ENCODE data around the gene CAPN12.

CAPN12 gene

GRCh38 chr19:38710416-38710702, 33.9 kb downstream of the CAPN12 start:
- no peak for DNase-seq (ENCODE audit: low spot score)

- DNase-seq (ENCODE audit: low spot score), result no peak
These were observed 34.4 kb downstream of the CAPN12 start for GRCh38 chr19:38709671-38710415.

- no peak for DNase-seq (ENCODE audit: low spot score)
These were observed 35.2 kb downstream of the CAPN12 start for GRCh38 chr19:38709119-38709518.

GRCh38 chr19:38708413-38709024, 35.8 kb downstream of the CAPN12 start:
- no peak for DNase-seq (ENCODE audit: low spot score)

GRCh38 chr19:38707512-38708114, 36.7 kb downstream of the CAPN12 start:
- no peak for DNase-seq (ENCODE audit: low spot score)

GRCh38 chr19:38706792-38707511, 37.3 kb downstream of the CAPN12 start:
- no peak for DNase-seq (ENCODE audit: low spot score)

- no peak for DNase-seq (ENCODE audit: low spot score)
These were observed 38.9 kb downstream of the CAPN12 start for GRCh38 chr19:38705197-38706019.

- no peak for DNase-seq (ENCODE audit: low spot score)
These were observed 39.7 kb downstream of the CAPN12 start for GRCh38 chr19:38704488-38705026.

GRCh38 chr19:38703509-38703908, 40.8 kb downstream of the CAPN12 start:
- no peak for DNase-seq (ENCODE audit: low spot score)

GRCh38 chr19:38702278-38702677, 42.0 kb downstream of the CAPN12 start:
- DNase-seq (ENCODE audit: low spot score), result no peak

GRCh38 chr19:38701455-38702063, 42.7 kb downstream of the CAPN12 start:
- DNase-seq (ENCODE audit: low spot score), result no peak

- no peak for DNase-seq (ENCODE audit: low spot score)
These were observed 43.3 kb downstream of the CAPN12 start for GRCh38 chr19:38700902-38701454.

GRCh38 chr19:38700350-38700901, 43.8 kb downstream of the CAPN12 start:
- DNase-seq (ENCODE audit: low spot score), result no peak

GRCh38 chr19:38699647-38700349, 44.5 kb downstream of the CAPN12 start:
- no peak for DNase-seq (ENCODE audit: low spot score)

GRCh38 chr19:38699027-38699346, 45.3 kb downstream of the CAPN12 start:
- DNase-seq (ENCODE audit: low spot score), result no peak

GRCh38 chr19:38698225-38699026, 45.8 kb downstream of the CAPN12 start:
- no peak for DNase-seq (ENCODE audit: low spot score)

GRCh38 chr19:38697641-38698071, 46.6 kb downstream of the CAPN12 start:
- no peak for DNase-seq (ENCODE audit: low spot score)

GRCh38 chr19:38697197-38697596, 47.1 kb downstream of the CAPN12 start:
- no peak for DNase-seq (ENCODE audit: low spot score)

- no peak for DNase-seq (ENCODE audit: low spot score)
These were observed 47.6 kb downstream of the CAPN12 start for GRCh38 chr19:38696729-38697055.

Data from germinal center (tissue), 1 donor.